ENCODE results near the gene PROK2. TPM values are rescaled to one million over a fixed set of nuclear protein-coding genes. Genes with fewer than 3 reads are reported as not detected.

Gene PROK2
- total and polyA plus RNA-seq, 10 of the 15 experiments (the other 5 are each of a cell fraction or from before 2014, with no cell fraction given): not detected

DNA sequence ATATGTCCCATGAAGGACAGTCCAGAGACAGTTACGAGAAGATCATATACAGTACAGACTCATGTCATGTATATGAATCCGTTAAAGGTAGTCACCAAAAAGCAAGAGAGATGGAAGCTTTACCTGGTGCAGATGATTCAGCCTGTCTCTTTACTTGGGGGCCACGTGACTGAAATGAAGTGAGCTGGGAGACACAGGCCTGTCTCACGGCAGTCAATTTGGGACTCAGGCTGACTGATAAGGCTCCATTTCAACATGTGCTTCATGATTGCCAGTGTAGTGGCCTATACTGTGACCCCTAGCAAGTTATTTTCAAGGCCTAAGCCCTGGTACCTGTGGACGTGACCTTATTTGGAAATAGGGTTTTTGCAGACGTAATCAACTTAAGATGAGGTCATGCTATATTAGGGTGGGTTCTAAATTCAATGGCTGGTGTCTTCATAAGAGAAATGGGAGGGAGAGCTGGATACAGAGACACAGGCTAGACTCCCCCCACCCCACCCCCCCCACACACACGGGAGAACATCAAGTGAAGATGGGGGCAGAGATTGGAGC lies 3.0 kb upstream of the PROK2 start (continued):
- TF ChIP-seq POLR2AphosphoS2 (IDR thresholded peaks at IDR 0.05; ENCODE audit: low read depth, low read length) (no peak), POLR2A (IDR thresholded peaks at IDR 0.05; ENCODE audit: low read depth, low read length) (no peak), NFYB (IDR thresholded peaks at IDR 0.05; ENCODE audit: insufficient read depth, low read depth, low read length) (no peak)

DNA sequence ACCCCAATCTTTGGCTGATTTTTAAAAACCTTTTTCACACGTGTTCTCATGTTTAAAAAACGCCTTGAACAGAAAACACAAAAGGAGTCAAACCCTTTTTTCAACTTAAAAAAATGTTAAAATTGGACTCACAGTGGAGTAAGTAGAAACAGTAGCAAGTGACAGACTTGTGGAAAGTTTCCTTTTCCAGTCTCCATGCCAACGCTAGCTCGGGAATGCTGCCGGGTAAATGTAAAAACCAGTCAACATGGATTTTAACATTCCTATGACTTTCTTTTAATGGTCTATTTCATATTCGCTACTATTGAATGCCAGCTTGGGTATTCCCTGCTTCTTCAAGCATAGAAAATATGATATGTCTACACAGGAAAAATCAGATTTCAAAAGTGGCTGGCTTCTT lies 1.6 kb upstream of the PROK2 start:
- ChIA-PET SMC1A (ENCODE audit: uncharacterized antibody, unreplicated experiment) (no interaction called here), POLR2A (no interaction called here), CTCF (no interaction called here), RAD21 (ENCODE audit: unreplicated experiment) (no interaction called here)
- intact Hi-C loops (cut with micrococcal nuclease; ENCODE audit: unreplicated experiment) (no loop called here), in situ Hi-C loops (cut with MboI) (no loop called here)
- Histone ChIP-seq H3K27me3 (replicated peaks in 1 of 2; ENCODE audit: control insufficient read depth in 2 of 2, insufficient read depth in 2 of 2, low read length in 1 of 2) (peaks cover 7 to 17% of the 10 kb centered on the region in 2 experiments), H3K4me2 (ENCODE audit: control insufficient read depth, insufficient read depth) (no peak overlapping the region), H2AFZ (ENCODE audit: control insufficient read depth, low read depth, low read length) (no peak overlapping the region), H3K36me3 (ENCODE audit: control insufficient read depth in 2 of 2, insufficient read depth in 2 of 2, low read length in 1 of 2) (no peaks in the 10 kb centered on the region), H3K79me2 (ENCODE audit: control insufficient read depth, insufficient read depth, low read length) (no peaks in the 10 kb centered on the region), H3K9me3 (replicated peaks; ENCODE audit: control insufficient read depth, insufficient read depth, low read length) (no peaks in the 10 kb centered on the region), H3K4me3 (no peak overlapping the region), H3K9ac (ENCODE audit: control insufficient read depth, insufficient read depth, low read length) (no peak overlapping the region), H4K20me1 (ENCODE audit: control insufficient read depth, insufficient read depth) (no peaks in the 10 kb centered on the region), H3K4me1 (ENCODE audit: control insufficient read depth, insufficient read depth, low read length) (no peaks in the 10 kb centered on the region), H3K27ac (ENCODE audit: control insufficient read depth, insufficient read depth) (no peak overlapping the region)
- DNase-seq (ENCODE audit: low read depth, low spot score) (no peak), ATAC-seq (no peak), FAIRE-seq (no peak)
- BruUV-seq (replicated peaks): no TSS peak
- TF ChIP-seq, protein P1, sequence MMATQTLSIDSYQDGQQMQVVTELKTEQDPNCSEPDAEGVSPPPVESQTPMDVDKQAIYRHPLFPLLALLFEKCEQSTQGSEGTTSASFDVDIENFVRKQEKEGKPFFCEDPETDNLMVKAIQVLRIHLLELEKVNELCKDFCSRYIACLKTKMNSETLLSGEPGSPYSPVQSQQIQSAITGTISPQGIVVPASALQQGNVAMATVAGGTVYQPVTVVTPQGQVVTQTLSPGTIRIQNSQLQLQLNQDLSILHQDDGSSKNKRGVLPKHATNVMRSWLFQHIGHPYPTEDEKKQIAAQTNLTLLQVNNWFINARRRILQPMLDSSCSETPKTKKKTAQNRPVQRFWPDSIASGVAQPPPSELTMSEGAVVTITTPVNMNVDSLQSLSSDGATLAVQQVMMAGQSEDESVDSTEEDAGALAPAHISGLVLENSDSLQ (IDR thresholded peaks at IDR 0.05): no peak
- TF ChIP-seq RAD21 (IDR thresholded peaks at IDR 0.05; ENCODE audit: insufficient read depth, low read depth, low read length): no peak
- TF ChIP-seq TAF1 (IDR thresholded peaks at IDR 0.05; ENCODE audit: borderline replicate concordance, low read depth, low read length): no peak
- TF ChIP-seq, protein P2, sequence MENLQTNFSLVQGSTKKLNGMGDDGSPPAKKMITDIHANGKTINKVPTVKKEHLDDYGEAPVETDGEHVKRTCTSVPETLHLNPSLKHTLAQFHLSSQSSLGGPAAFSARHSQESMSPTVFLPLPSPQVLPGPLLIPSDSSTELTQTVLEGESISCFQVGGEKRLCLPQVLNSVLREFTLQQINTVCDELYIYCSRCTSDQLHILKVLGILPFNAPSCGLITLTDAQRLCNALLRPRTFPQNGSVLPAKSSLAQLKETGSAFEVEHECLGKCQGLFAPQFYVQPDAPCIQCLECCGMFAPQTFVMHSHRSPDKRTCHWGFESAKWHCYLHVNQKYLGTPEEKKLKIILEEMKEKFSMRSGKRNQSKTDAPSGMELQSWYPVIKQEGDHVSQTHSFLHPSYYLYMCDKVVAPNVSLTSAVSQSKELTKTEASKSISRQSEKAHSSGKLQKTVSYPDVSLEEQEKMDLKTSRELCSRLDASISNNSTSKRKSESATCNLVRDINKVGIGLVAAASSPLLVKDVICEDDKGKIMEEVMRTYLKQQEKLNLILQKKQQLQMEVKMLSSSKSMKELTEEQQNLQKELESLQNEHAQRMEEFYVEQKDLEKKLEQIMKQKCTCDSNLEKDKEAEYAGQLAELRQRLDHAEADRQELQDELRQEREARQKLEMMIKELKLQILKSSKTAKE (IDR thresholded peaks at IDR 0.05; ENCODE audit: low read depth, poor library complexity, severe bottlenecking): no peak
- TF ChIP-seq, protein P3, sequence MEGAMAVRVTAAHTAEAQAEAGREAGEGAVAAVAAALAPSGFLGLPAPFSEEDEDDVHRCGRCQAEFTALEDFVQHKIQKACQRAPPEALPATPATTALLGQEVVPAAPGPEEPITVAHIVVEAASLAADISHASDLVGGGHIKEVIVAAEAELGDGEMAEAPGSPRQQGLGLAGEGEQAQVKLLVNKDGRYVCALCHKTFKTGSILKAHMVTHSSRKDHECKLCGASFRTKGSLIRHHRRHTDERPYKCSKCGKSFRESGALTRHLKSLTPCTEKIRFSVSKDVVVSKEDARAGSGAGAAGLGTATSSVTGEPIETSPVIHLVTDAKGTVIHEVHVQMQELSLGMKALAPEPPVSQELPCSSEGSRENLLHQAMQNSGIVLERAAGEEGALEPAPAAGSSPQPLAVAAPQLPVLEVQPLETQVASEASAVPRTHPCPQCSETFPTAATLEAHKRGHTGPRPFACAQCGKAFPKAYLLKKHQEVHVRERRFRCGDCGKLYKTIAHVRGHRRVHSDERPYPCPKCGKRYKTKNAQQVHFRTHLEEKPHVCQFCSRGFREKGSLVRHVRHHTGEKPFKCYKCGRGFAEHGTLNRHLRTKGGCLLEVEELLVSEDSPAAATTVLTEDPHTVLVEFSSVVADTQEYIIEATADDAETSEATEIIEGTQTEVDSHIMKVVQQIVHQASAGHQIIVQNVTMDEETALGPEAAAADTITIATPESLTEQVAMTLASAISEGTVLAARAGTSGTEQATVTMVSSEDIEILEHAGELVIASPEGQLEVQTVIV (IDR thresholded peaks at IDR 0.05; ENCODE audit: borderline replicate concordance, partially characterized antibody): no peak
- TF ChIP-seq EP300 (IDR thresholded peaks at IDR 0.05; ENCODE audit: borderline replicate concordance in 1 of 2, control insufficient read depth in 1 of 2, low read depth in 2 of 2, low read length in 2 of 2): no peak
- no peak for TF ChIP-seq ZSCAN29 (IDR thresholded peaks at IDR 0.05)
- no peak for TF ChIP-seq CREM (IDR thresholded peaks at IDR 0.05; ENCODE audit: low read depth)
- no peak for TF ChIP-seq JUNB (IDR thresholded peaks at IDR 0.05)
- no peak for TF ChIP-seq IKZF2 (IDR thresholded peaks at IDR 0.05)
- TF ChIP-seq, protein P4, sequence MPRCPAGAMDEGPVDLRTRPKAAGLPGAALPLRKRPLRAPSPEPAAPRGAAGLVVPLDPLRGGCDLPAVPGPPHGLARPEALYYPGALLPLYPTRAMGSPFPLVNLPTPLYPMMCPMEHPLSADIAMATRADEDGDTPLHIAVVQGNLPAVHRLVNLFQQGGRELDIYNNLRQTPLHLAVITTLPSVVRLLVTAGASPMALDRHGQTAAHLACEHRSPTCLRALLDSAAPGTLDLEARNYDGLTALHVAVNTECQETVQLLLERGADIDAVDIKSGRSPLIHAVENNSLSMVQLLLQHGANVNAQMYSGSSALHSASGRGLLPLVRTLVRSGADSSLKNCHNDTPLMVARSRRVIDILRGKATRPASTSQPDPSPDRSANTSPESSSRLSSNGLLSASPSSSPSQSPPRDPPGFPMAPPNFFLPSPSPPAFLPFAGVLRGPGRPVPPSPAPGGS (IDR thresholded peaks at IDR 0.05; ENCODE audit: borderline replicate concordance, insufficient read depth, low read depth, low read length, poor library complexity, severe bottlenecking): no peak
- 35% methylated on average over 6 of the region's 6 CpGs for WGBS (ENCODE audit: insufficient coverage, insufficient replicate concordance, low lambda C conversion rate, missing lambda C conversion rate)
